Measurements from ENCODE around the gene XAB2.
"Not testable (repeated sequence)": the region's sequence is repeated elsewhere in the genome, so short reads cannot be mapped to it uniquely, and the experiment has no call there.

The XAB2 gene

GRCh38 chr19:7652061-7652641 is 22.8 kb upstream of the XAB2 start:
- H3K27ac ChIP-seq, result peak overlapping the region; percentile 19
- peak; percentile 37 for DNase-seq (ENCODE audit: low read depth, low spot score)

- no peak overlapping the region for H3K27ac ChIP-seq
- no peak for DNase-seq (ENCODE audit: low read depth, low spot score)
Observed at GRCh38 chr19:7650148-7650547, 20.8 kb upstream of the XAB2 start.

GRCh38 chr19:7648265-7649014 is 19.1 kb upstream of the XAB2 start:
- no peak for DNase-seq (ENCODE audit: low read depth, low spot score)
- no peak overlapping the region for H3K27ac ChIP-seq

GRCh38 chr19:7647156-7647555 is 17.8 kb upstream of the XAB2 start:
- H3K27ac ChIP-seq, result no peak overlapping the region
- no peak for DNase-seq (ENCODE audit: low read depth, low spot score)

- H3K27ac ChIP-seq, result no peak overlapping the region
Observed at GRCh38 chr19:7646426-7646700, 17.0 kb upstream of the XAB2 start.

GRCh38 chr19:7645656-7646425 is 16.5 kb upstream of the XAB2 start:
- no peak for DNase-seq (ENCODE audit: low read depth, low spot score)
- H3K27ac ChIP-seq, result no peak overlapping the region

More at GRCh38 chr19:7646426-7646700, 17.0 kb upstream of the XAB2 start:
- no peak for DNase-seq (ENCODE audit: low read depth, low spot score)

GRCh38 chr19:7645163-7645562 is 15.8 kb upstream of the XAB2 start:
- no peak overlapping the region for H3K27ac ChIP-seq
- no peak for DNase-seq (ENCODE audit: low read depth, low spot score)

- no peak for DNase-seq (ENCODE audit: low read depth, low spot score)
- H3K27ac ChIP-seq, result no peak overlapping the region
Observed at GRCh38 chr19:7644550-7644877, 15.2 kb upstream of the XAB2 start.

GRCh38 chr19:7643629-7644549 is 14.5 kb upstream of the XAB2 start:
- DNase-seq (ENCODE audit: low read depth, low spot score), result peak; percentile 36
- H3K27ac ChIP-seq, result not testable (repeated sequence)

GRCh38 chr19:7643031-7643415 is 13.7 kb upstream of the XAB2 start:
- DNase-seq (ENCODE audit: low read depth, low spot score), result no peak
- no peak overlapping the region for H3K27ac ChIP-seq

GRCh38 chr19:7642295-7643030 is 13.1 kb upstream of the XAB2 start:
- no peak for DNase-seq (ENCODE audit: low read depth, low spot score)
- H3K27ac ChIP-seq, result no peak overlapping the region

- no peak overlapping the region for H3K27ac ChIP-seq
- DNase-seq (ENCODE audit: low read depth, low spot score), result no peak
Observed at GRCh38 chr19:7641290-7642276, 12.2 kb upstream of the XAB2 start.

- no peak overlapping the region for H3K27ac ChIP-seq
- no peak for DNase-seq (ENCODE audit: low read depth, low spot score)
Observed at GRCh38 chr19:7640803-7641202, 11.5 kb upstream of the XAB2 start.

- no peak for DNase-seq (ENCODE audit: low read depth, low spot score)
- H3K27ac ChIP-seq, result no peak overlapping the region
Observed at GRCh38 chr19:7639863-7640348, 10.6 kb upstream of the XAB2 start.

GRCh38 chr19:7638802-7639465 is 9.6 kb upstream of the XAB2 start:
- no peak for DNase-seq (ENCODE audit: low read depth, low spot score)
- no peak overlapping the region for H3K27ac ChIP-seq

GRCh38 chr19:7637374-7638256 is 8.3 kb upstream of the XAB2 start:
- H3K27ac ChIP-seq, result peak overlapping the region; percentile 49
- DNase-seq (ENCODE audit: low read depth, low spot score), result no peak

- peak within 1 kb of the TSS; percentile 49 for H3K27ac ChIP-seq
- DNase-seq (ENCODE audit: low read depth, low spot score), result no peak
Observed at GRCh38 chr19:7636691-7637373, 7.5 kb upstream of the XAB2 start, which contains the start of gene STXBP2. TSS of gene STXBP2 (plus strand) at chr19:7637110. CDS start at chr19:7637150, 40 bp downstream.

All from epithelial cell of prostate (primary cell).